Stimulated activated naive CD8-positive, alpha-beta T cell treated with anti-CD3 and anti-CD28 coated beads, Interleukin-15, Interleukin-2, amounts not matched to agents 100 ng/mL and 50 ng/mL, for 24 hours (primary cell): ENCODE results near the gene SHROOM1.

Source experiments
- H3K27ac Mint-ChIP-seq: one replicate; pipeline ENCODE4 v1.8.0; 2021; ENCODE audit warnings: mild to moderate bottlenecking, mixed read lengths
- H3K27me3 Mint-ChIP-seq: one replicate; pipeline ENCODE4 v1.8.0; 2021; ENCODE audit warnings: mixed read lengths
- H3K36me3 Mint-ChIP-seq: one replicate; pipeline ENCODE4 v1.8.0; 2021; ENCODE audit warnings: low read depth, mixed read lengths
- H3K4me1 Mint-ChIP-seq: one replicate; pipeline ENCODE4 v1.8.0; 2021; ENCODE audit warnings: low read depth, mixed read lengths
- H3K4me3 Mint-ChIP-seq: one replicate; pipeline ENCODE4 v1.8.0; 2021; ENCODE audit warnings: mild to moderate bottlenecking, mixed read lengths
- H3K9me3 Mint-ChIP-seq: one replicate; pipeline ENCODE4 v1.8.0; 2021; ENCODE audit warnings: mixed read lengths

Gene SHROOM1

GRCh38 chr5:132775476-132775961 lies 54.9 kb downstream of the SHROOM1 start:
- peaks cover 31% of the 10 kb centered on the region for H3K27me3 Mint-ChIP-seq
- H3K9me3 Mint-ChIP-seq, result no peaks in the 10 kb centered on the region
- H3K27ac Mint-ChIP-seq, result no peak overlapping the region
- H3K4me3 Mint-ChIP-seq, result no peak overlapping the region
- peaks cover 8% of the 10 kb centered on the region for H3K4me1 Mint-ChIP-seq
- no peaks in the 10 kb centered on the region for H3K36me3 Mint-ChIP-seq

GRCh38 chr5:132774896-132775295 lies 55.6 kb downstream of the SHROOM1 start:
- Mint-ChIP-seq H3K4me1 (peaks cover 7% of the 10 kb centered on the region), H3K27me3 (peaks cover 27% of the 10 kb centered on the region), H3K36me3 (no peaks in the 10 kb centered on the region), H3K27ac (no peak overlapping the region), H3K4me3 (no peak overlapping the region), H3K9me3 (no peaks in the 10 kb centered on the region)

- H3K9me3 Mint-ChIP-seq, result no peaks in the 10 kb centered on the region
- no peak overlapping the region for H3K4me3 Mint-ChIP-seq
- H3K36me3 Mint-ChIP-seq, result no peaks in the 10 kb centered on the region
- H3K4me1 Mint-ChIP-seq, result peaks cover 7% of the 10 kb centered on the region
- no peak overlapping the region for H3K27ac Mint-ChIP-seq
- peaks cover 22% of the 10 kb centered on the region for H3K27me3 Mint-ChIP-seq
Measured at GRCh38 chr5:132774406-132774805, 56.0 kb downstream of the SHROOM1 start.

GRCh38 chr5:132773601-132774355 lies 56.7 kb downstream of the SHROOM1 start:
- H3K4me1 Mint-ChIP-seq, result peaks cover 7% of the 10 kb centered on the region
- H3K9me3 Mint-ChIP-seq, result no peaks in the 10 kb centered on the region
- peaks cover 17% of the 10 kb centered on the region for H3K27me3 Mint-ChIP-seq
- H3K27ac Mint-ChIP-seq, result no peak overlapping the region
- no peaks in the 10 kb centered on the region for H3K36me3 Mint-ChIP-seq
- no peak overlapping the region for H3K4me3 Mint-ChIP-seq

GRCh38 chr5:132773114-132773513 lies 57.3 kb downstream of the SHROOM1 start:
- peaks cover 4% of the 10 kb centered on the region for H3K4me1 Mint-ChIP-seq
- H3K9me3 Mint-ChIP-seq, result no peaks in the 10 kb centered on the region
- no peak overlapping the region for H3K27ac Mint-ChIP-seq
- H3K36me3 Mint-ChIP-seq, result no peaks in the 10 kb centered on the region
- peaks cover 10% of the 10 kb centered on the region for H3K27me3 Mint-ChIP-seq
- no peak overlapping the region for H3K4me3 Mint-ChIP-seq

GRCh38 chr5:132772291-132773070 lies 58.0 kb downstream of the SHROOM1 start:
- Mint-ChIP-seq H3K9me3 (no peaks in the 10 kb centered on the region), H3K4me1 (no peaks in the 10 kb centered on the region), H3K4me3 (no peak overlapping the region), H3K27ac (no peak overlapping the region), H3K27me3 (peaks cover 6% of the 10 kb centered on the region), H3K36me3 (no peaks in the 10 kb centered on the region)
